Measurements from ENCODE around the gene PRTN3. TPM values are rescaled to one million over a fixed set of nuclear protein-coding genes. Genes with fewer than 3 reads are reported as not detected.
A peak's percentile ranks its signal among the peaks of the same experiment; 100 is the strongest.

Gene PRTN3
- total RNA-seq: not detected

GRCh38 chr19:840519-841206, at the start of gene PRTN3:
PRTN3 (plus strand) TSS chr19:840999; CDS start chr19:841009, 10 bp downstream.
- H3K27ac ChIP-seq: no peak within 1 kb of the TSS
- peaks cover 55% of the 10 kb centered on the region for H3K27me3 ChIP-seq
- peak in 1 of 2 donors; percentile 79 for DNase-seq (ENCODE audit: low spot score in 2 of 2)
- H3K4me3 ChIP-seq: no peak within 1 kb of the TSS
- H3K9me3 ChIP-seq: no peaks in the 10 kb centered on the region
- WGBS: no CpG with 5 or more reads among the region's 24 CpGs
- TF ChIP-seq POLR2A (IDR thresholded peaks at IDR 0.05): no peak
- TF ChIP-seq, protein P1, sequence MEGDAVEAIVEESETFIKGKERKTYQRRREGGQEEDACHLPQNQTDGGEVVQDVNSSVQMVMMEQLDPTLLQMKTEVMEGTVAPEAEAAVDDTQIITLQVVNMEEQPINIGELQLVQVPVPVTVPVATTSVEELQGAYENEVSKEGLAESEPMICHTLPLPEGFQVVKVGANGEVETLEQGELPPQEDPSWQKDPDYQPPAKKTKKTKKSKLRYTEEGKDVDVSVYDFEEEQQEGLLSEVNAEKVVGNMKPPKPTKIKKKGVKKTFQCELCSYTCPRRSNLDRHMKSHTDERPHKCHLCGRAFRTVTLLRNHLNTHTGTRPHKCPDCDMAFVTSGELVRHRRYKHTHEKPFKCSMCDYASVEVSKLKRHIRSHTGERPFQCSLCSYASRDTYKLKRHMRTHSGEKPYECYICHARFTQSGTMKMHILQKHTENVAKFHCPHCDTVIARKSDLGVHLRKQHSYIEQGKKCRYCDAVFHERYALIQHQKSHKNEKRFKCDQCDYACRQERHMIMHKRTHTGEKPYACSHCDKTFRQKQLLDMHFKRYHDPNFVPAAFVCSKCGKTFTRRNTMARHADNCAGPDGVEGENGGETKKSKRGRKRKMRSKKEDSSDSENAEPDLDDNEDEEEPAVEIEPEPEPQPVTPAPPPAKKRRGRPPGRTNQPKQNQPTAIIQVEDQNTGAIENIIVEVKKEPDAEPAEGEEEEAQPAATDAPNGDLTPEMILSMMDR (IDR thresholded peaks at IDR 0.05): no peak
- TF ChIP-seq POLR2AphosphoS5 (IDR thresholded peaks at IDR 0.05): no peak
- no peak for TF ChIP-seq EP300 (IDR thresholded peaks at IDR 0.05)
- peaks cover 14% of the 10 kb centered on the region for H3K4me1 ChIP-seq
- no peaks in the 10 kb centered on the region for H3K36me3 ChIP-seq

DNA sequence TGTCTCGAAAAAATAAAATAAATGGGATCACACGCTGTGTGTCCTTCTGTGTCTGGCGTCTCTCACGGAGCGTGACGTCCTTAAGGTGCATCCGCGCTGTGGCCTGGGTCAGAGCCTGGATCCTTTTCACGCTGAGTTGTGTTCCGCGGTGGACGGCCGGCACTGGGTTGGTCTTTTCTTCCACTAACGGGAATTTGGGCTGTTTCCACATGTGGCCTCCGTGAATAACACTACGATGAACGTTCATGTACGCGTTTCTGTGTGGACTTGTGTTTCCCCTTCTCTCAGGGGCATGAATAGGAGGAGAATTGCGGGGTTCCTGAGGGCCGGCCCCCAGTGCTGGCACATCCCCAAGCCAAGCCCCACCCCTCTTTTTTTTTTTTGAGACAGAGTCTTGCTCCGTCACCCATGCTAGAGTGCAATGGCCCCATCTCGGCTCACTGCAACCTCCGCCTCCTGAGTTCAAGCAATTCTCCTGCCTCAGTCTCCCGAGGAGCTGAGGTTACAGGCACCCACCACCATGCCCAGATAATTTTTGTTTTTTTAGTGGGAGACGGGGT, 49.7 kb upstream of the PRTN3 start:
- H3K27ac ChIP-seq: peak overlapping the region; percentile 48
- no peak overlapping the region for H3K4me3 ChIP-seq
- no peak for TF ChIP-seq POLR2A (IDR thresholded peaks at IDR 0.05)
- no peak for TF ChIP-seq POLR2AphosphoS5 (IDR thresholded peaks at IDR 0.05)
- TF ChIP-seq, protein P1 (IDR thresholded peaks at IDR 0.05): no peak
- no peak for TF ChIP-seq EP300 (IDR thresholded peaks at IDR 0.05)
- no peak for DNase-seq (ENCODE audit: low spot score in 2 of 2)
- no peaks in the 10 kb centered on the region for H3K9me3 ChIP-seq
- peaks cover 45% of the 10 kb centered on the region for H3K4me1 ChIP-seq
- no peaks in the 10 kb centered on the region for H3K36me3 ChIP-seq
- H3K27me3 ChIP-seq: no peaks in the 10 kb centered on the region
- 90% methylated on average over 26 of the region's 26 CpGs for WGBS

DNA sequence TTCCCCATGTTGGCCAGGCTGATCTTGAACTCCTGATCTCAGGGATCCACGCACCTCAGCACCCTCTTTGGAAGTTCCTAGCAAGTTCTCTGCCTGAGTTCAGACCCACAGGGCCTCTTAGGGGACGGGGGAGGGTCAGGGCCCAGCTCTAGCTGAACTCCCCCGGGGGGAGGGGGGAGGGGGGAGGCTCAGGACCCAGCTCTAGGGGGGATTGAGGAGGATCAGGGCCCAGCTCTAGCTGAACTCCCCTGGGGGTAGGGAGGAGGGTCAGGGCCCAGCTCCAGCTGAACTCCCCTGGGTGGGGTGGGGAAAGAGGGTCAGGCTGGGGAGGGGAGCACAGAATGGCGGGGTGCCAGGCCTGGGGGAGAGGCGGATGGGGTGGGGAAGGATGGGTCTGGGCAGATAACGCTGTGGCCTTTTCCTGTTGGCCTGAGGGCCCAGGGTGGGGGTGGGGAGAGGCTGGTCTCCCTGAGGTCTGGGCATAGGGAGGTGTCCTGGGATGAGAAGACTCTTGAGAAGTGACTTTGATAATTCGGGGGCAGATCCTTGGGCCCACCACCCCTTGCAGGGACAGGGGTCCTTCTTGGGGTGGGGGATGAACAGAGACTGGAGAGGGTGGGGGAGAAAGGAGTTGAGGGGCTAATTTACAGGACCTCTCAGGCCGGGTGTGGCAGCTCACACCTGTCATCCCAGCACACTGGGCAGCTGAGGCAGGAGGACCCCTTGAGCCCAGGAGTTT, 49.1 kb upstream of the PRTN3 start:
- Histone ChIP-seq H3K27ac (peak overlapping the region; percentile 48), H3K27me3 (no peaks in the 10 kb centered on the region), H3K36me3 (no peaks in the 10 kb centered on the region), H3K9me3 (no peaks in the 10 kb centered on the region), H3K4me3 (no peak overlapping the region), H3K4me1 (peaks cover 50% of the 10 kb centered on the region)
- WGBS: 55% methylated on average over 8 of the region's 8 CpGs
- no peak for TF ChIP-seq POLR2A (IDR thresholded peaks at IDR 0.05)
- DNase-seq (ENCODE audit: low spot score in 2 of 2): no peak

DNA sequence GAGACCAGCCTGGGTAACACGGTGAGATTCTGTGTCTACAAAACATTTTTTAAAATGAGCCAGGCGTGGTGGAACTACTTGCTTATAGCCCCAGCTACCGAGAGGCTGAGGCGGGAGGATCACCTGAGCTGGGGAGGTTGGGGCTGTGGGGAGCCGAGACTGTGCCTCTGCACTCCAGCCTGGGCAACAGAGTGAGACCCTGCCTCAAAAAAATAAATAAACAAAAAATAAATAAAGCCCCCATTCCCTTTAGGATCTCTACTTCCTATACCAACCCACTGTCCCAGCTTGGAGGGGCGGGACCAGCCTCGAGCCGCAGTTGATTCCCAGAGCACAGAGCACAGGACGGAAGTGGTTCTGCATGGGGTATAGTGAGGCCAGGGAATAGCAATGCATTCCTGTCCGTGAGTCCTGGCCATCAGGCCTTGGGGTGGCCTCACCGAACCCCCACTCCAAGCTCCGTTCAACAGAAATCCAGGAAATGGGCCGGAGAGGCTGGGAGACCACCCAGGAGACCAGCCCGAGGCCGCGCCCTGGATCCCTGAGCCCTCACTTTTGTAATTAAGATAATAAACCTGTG, 48.4 kb upstream of the PRTN3 start:
- DNase-seq (ENCODE audit: low spot score in 2 of 2): no peak
- no peaks in the 10 kb centered on the region for H3K9me3 ChIP-seq
- TF ChIP-seq POLR2A (IDR thresholded peaks at IDR 0.05): no peak
- TF ChIP-seq, protein P1 (IDR thresholded peaks at IDR 0.05): no peak
- TF ChIP-seq POLR2AphosphoS5 (IDR thresholded peaks at IDR 0.05): no peak
- TF ChIP-seq EP300 (IDR thresholded peaks at IDR 0.05): no peak
- no peak overlapping the region for H3K4me3 ChIP-seq
- H3K27me3 ChIP-seq: no peaks in the 10 kb centered on the region
- H3K27ac ChIP-seq: no peak overlapping the region
- 66% methylated on average over 13 of the region's 16 CpGs for WGBS
- no peaks in the 10 kb centered on the region for H3K36me3 ChIP-seq
- peaks cover 50% of the 10 kb centered on the region for H3K4me1 ChIP-seq

GRCh38 chr19:793806-794205, 47.0 kb upstream of the PRTN3 start:
- H3K4me1 ChIP-seq: peaks cover 48% of the 10 kb centered on the region
- TF ChIP-seq, protein P1 (IDR thresholded peaks at IDR 0.05): no peak
- TF ChIP-seq POLR2A (IDR thresholded peaks at IDR 0.05): no peak
- no peak for TF ChIP-seq POLR2AphosphoS5 (IDR thresholded peaks at IDR 0.05)
- no peak for TF ChIP-seq EP300 (IDR thresholded peaks at IDR 0.05)
- DNase-seq (ENCODE audit: low spot score in 2 of 2): no peak
- 95% methylated on average over 12 of the region's 12 CpGs for WGBS
- no peak overlapping the region for H3K4me3 ChIP-seq
- no peaks in the 10 kb centered on the region for H3K27me3 ChIP-seq
- no peaks in the 10 kb centered on the region for H3K9me3 ChIP-seq
- H3K36me3 ChIP-seq: no peaks in the 10 kb centered on the region
- H3K27ac ChIP-seq: no peak overlapping the region

Data from suprapubic skin (tissue), 4 donors.